Regular cardiac myocyte (primary cell): ENCODE measurements around the gene HNRNPF. TPM values are rescaled to one million over a fixed set of nuclear protein-coding genes. Genes with fewer than 3 reads are reported as not detected.

Source experiments
- total RNA-seq: library from RNA; depleted of rRNA; stranded (reverse); fragments of >200 nt; gene quantifications from 2 replicates; pipeline ENCODE4 v1.2.3, GENCODE V29; 2014

The HNRNPF gene
- total RNA-seq, result 167 and 334 TPM in 2 replicates

GRCh38 chr10:43408710-43409384, at the start of gene HNRNPF:
Gene HNRNPF, minus strand, starts transcription at chr10:43409186. Its CDS starts 21,302 bp downstream, at chr10:43387884.

GRCh38 chr10:43436291-43437140, 27.5 kb upstream of the HNRNPF start, which contains the start of gene ZNF487:
Gene ZNF487, plus strand, starts transcription at chr10:43437111. Its CDS starts 38,703 bp downstream, at chr10:43475814.

GRCh38 chr10:43371418-43371817, 37.6 kb downstream of the HNRNPF start, which contains the start of gene FXYD4:
Gene FXYD4, plus strand, starts transcription at chr10:43371636. Its CDS starts 2,111 bp downstream, at chr10:43373747.

Other genes starting within 250 kb of the HNRNPF start
- 0.77 and 2.0 TPM in 2 replicates for gene RASGEF1A, start 142.1 kb downstream of the HNRNPF start, total RNA-seq
- not detected in 2 replicates for gene FXYD4, start 37.5 kb downstream of the HNRNPF start, total RNA-seq
- 2.5 and 4.5 TPM in 2 replicates for gene ZNF487, start 27.9 kb upstream of the HNRNPF start, total RNA-seq
- gene ZNF239, start 165.4 kb upstream of the HNRNPF start, total RNA-seq, result 7.0 and 12.1 TPM in 2 replicates
- gene ZNF485, start 197.3 kb upstream of the HNRNPF start, total RNA-seq, result 3.6 and 4.8 TPM in 2 replicates
- gene ZNF32, start 239.7 kb upstream of the HNRNPF start, total RNA-seq, result 27.3 and 29.9 TPM in 2 replicates